Karpas-422 (cell line): ENCODE results near the gene MMAB. TPM values are rescaled to one million over a fixed set of nuclear protein-coding genes. Genes with fewer than 3 reads are reported as not detected.

Experiments used
- DNase-seq: peaks from one replicate; pipeline ENCODE4 v3.0.0-alpha.2; 2015
- H2AFZ ChIP-seq: fragments of 200-600 bp; sonication (generic); 2 replicates; pipeline ENCODE4 v1.6.1; 2014; ENCODE audit warnings: antibody characterized with exemption, low read length, mixed read lengths
- H3K27ac ChIP-seq: fragments of 200-600 bp; sonication (generic); 2 replicates; pipeline ENCODE4 v1.5.1; 2014; ENCODE audit warnings: mild to moderate bottlenecking, low read length, moderate library complexity
- H3K27me3 ChIP-seq: fragments of 200-600 bp; sonication (generic); 2 replicates; pipeline ENCODE4 v1.6.1; 2014; ENCODE audit warnings: low read length, mixed read lengths
- H3K36me3 ChIP-seq: fragments of 200-600 bp; sonication (generic); 2 replicates; pipeline ENCODE4 v1.6.1; 2014; ENCODE audit warnings: low read length, mixed read lengths; ENCODE audit not compliant: insufficient read depth
- H3K4me1 ChIP-seq: fragments of 200-600 bp; sonication (generic); 2 replicates; pipeline ENCODE4 v1.6.1; 2014; ENCODE audit warnings: mild to moderate bottlenecking, low read length, mixed read lengths
- H3K4me2 ChIP-seq: fragments of 200-600 bp; sonication (generic); 2 replicates; pipeline ENCODE4 v1.6.1; 2014; ENCODE audit warnings: low read length, low read depth, mild to moderate bottlenecking; ENCODE audit not compliant: poor library complexity, severe bottlenecking
- H3K4me3 ChIP-seq: fragments of 200-600 bp; sonication (generic); 2 replicates; pipeline ENCODE4 v1.5.1; 2014; ENCODE audit warnings: mild to moderate bottlenecking, antibody characterized with exemption, low read length, mixed read lengths
- H3K79me2 ChIP-seq: fragments of 200-600 bp; sonication (generic); 2 replicates; pipeline ENCODE4 v1.6.1; 2014; ENCODE audit warnings: mild to moderate bottlenecking, low read length, mixed read lengths
- H3K9ac ChIP-seq: fragments of 200-600 bp; sonication (generic); 2 replicates; pipeline ENCODE4 v1.6.0; 2014; ENCODE audit warnings: low read length
- H3K9me2 ChIP-seq: fragments of 200-600 bp; sonication (generic), shearing (Covaris generic); replicated peaks from 2 replicates; pipeline ENCODE4 v1.6.0; 2014; ENCODE audit warnings: mild to moderate bottlenecking, low read length, moderate library complexity; ENCODE audit not compliant: insufficient read depth
- H3K9me3 ChIP-seq: fragments of 300-700, 200-600 bp; sonication (generic); 2 replicates; pipeline ENCODE4 v1.6.1; 2014; ENCODE audit warnings: low read length, mixed read lengths
- H4K20me1 ChIP-seq: fragments of 200-600 bp; sonication (generic); 2 replicates; pipeline ENCODE4 v1.6.1; 2014; ENCODE audit warnings: mild to moderate bottlenecking, antibody characterized with exemption, low read length, low read depth; ENCODE audit not compliant: insufficient read depth
- total RNA-seq: library from RNA; depleted of rRNA; stranded (reverse); fragments of >200 nt; shearing (Covaris generic); gene quantifications from 2 replicates; pipeline ENCODE4 v1.2.3, GENCODE V29; 2014; ENCODE audit warnings: low replicate concordance

Gene MMAB
- total RNA-seq, 1 experiment from 2014 or later = 33.5 TPM

DNA sequence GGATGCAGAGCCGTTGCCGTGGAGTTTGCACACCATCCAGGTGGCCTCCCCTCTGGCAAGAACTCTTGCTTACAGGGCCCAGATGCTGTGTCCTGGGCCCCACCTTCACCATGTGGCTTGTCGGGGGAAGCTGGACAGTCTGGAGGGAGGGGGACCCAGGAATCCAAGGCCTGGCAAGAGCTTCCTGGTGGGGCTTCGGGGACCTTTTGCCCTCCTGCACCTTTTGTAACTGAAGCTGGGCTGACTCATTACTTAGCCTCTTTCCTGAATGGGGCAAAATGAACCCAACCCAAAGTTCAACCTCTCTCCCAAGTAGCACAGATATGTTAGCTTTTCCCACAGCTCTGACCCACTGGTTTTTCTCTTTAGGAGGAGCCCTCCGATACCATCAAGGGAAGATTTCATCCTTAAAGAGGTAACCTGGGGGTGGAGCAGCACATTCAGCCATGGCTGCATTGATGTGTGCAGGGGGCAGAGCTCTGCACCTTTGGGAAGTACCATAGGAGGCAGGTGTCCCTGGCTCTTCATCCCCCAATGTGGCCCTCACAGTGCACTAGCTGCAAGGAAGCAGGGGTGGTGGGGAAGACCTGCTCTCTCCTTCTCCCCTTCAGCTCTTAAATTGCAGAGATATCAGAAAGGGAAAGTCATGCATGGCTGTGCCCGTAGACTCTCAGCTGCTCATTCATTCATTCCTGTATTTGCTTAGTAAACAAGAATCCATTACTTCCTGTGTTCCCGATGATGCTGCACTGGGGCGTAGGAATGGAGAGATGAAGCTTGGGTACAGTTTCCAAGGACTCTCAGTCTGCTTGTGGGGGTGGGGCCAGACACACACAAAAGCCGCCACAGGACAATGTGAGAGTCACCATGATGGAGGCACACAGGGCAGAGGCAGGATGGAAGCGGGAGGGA, 13.3 kb upstream of the MMAB start:
- no peaks in the 10 kb centered on the region for H3K9me2 ChIP-seq
- H3K27ac ChIP-seq = no peak overlapping the region
- no peak overlapping the region for H2AFZ ChIP-seq
- no peaks in the 10 kb centered on the region for H3K9me3 ChIP-seq
- no peaks in the 10 kb centered on the region for H3K79me2 ChIP-seq
- no peaks in the 10 kb centered on the region for H3K4me1 ChIP-seq
- H3K36me3 ChIP-seq = no peaks in the 10 kb centered on the region
- DNase-seq = no peak
- H3K4me2 ChIP-seq = no peak overlapping the region
- no peaks in the 10 kb centered on the region for H3K27me3 ChIP-seq
- no peaks in the 10 kb centered on the region for H4K20me1 ChIP-seq
- H3K9ac ChIP-seq = no peak overlapping the region
- H3K4me3 ChIP-seq = no peak overlapping the region

DNA sequence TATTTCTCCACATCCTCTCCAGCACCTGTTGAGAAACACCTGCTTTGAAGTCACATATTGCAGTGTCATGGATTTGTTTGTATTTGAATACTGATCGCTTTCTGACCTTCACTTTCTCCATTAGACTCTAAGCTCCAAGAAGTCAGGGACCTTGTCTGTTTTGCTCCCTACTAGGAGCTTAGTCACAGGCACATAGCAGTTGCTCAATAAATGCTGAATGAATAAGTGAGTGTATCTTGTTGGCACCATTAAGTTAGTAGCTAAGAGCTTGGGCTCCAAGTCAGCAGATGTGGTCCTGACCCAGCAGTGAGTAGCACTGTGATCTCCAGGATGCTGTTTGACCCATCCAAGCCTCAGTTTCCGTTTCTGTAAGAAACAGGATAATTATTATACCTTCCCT, 10.4 kb upstream of the MMAB start:
- H3K36me3 ChIP-seq = peaks cover 3% of the 10 kb centered on the region; the same call in 1 of the 2 replicates
- H2AFZ ChIP-seq = no peak overlapping the region
- no peaks in the 10 kb centered on the region for H3K27me3 ChIP-seq
- no peaks in the 10 kb centered on the region for H3K79me2 ChIP-seq
- H3K4me1 ChIP-seq = no peaks in the 10 kb centered on the region
- no peak for DNase-seq
- H3K9me3 ChIP-seq = no peaks in the 10 kb centered on the region
- H3K27ac ChIP-seq = no peak overlapping the region
- H3K4me2 ChIP-seq = no peak overlapping the region
- no peak overlapping the region for H3K4me3 ChIP-seq
- no peaks in the 10 kb centered on the region for H3K9me2 ChIP-seq
- H3K9ac ChIP-seq = no peak overlapping the region
- H4K20me1 ChIP-seq = no peaks in the 10 kb centered on the region

DNA sequence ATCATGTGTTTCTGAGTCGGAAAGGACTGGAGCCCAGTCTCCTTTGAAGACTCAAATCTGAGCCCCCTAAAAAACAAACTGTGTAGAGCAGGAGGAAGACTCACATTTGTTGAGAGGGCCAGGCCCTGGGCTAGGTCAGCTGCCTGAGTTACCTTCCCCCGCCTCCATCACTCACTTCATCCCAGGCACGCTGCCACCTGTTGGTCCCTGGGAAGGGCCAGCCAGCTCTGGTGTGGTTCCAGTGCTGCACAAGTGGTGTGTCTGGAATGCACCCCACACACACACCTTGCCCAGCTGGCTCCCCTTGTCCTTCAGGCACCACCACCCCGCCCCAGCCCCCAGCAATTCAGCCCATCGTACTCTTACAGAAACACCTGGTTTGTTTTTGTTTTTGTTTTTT, 9.3 kb upstream of the MMAB start:
- Histone ChIP-seq H3K9ac (no peak overlapping the region), H3K4me3 (no peak overlapping the region), H3K36me3 (peaks cover 4% of the 10 kb centered on the region; the same call in 1 of the 2 replicates), H3K4me1 (no peaks in the 10 kb centered on the region), H4K20me1 (no peaks in the 10 kb centered on the region), H3K27ac (no peak overlapping the region), H3K9me3 (no peaks in the 10 kb centered on the region), H3K4me2 (no peak overlapping the region), H2AFZ (no peak overlapping the region), H3K27me3 (no peaks in the 10 kb centered on the region), H3K79me2 (no peaks in the 10 kb centered on the region), H3K9me2 (no peaks in the 10 kb centered on the region)
- no peak for DNase-seq

DNA sequence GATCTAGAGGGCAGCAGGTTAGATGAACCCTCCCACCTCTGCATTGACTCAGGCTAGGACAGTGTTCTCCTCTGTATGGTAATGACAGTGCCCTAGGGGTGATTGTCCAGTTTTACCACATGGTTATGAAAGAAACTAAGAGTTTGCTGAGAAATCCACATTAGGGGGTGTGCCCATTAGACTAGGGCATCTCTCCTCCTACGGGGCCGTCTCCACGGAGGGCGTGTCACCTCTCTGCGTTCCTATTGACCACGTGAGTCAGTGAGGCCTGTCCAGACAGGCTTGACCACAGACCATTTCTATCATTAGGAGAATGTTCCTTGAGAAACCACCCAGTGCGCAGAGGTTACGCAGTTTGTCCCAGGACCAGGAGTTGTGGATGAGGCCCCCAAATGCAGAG, 8.6 kb upstream of the MMAB start:
- H3K4me2 ChIP-seq = no peak overlapping the region

DNA sequence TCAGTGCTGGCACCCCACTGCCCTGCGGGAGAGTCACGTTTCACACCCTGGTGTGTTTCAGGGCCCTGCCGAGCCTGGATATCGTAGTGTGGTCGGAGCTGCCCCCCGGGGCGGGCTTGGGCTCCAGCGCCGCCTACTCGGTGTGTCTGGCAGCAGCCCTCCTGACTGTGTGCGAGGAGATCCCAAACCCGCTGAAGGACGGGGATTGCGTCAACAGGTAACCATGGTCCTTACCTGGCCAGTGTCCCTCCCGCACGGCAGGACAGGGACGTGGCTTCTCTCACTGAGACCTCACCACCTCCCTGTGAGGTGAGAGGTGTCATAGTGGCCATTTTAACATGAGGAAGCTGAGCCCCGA, 8.0 kb upstream of the MMAB start:
- DNase-seq = no peak
- H3K9me2 ChIP-seq = no peaks in the 10 kb centered on the region
- no peak overlapping the region for H3K9ac ChIP-seq
- H3K27ac ChIP-seq = no peak overlapping the region
- H3K4me1 ChIP-seq = no peaks in the 10 kb centered on the region
- no peaks in the 10 kb centered on the region for H3K79me2 ChIP-seq
- no peaks in the 10 kb centered on the region for H3K9me3 ChIP-seq
- no peak overlapping the region for H3K4me3 ChIP-seq
- no peaks in the 10 kb centered on the region for H3K27me3 ChIP-seq
- peaks cover 13% of the 10 kb centered on the region; the same call in 1 of the 2 replicates for H3K36me3 ChIP-seq
- H2AFZ ChIP-seq = no peak overlapping the region
- no peaks in the 10 kb centered on the region for H4K20me1 ChIP-seq
- H3K4me2 ChIP-seq = no peak overlapping the region

More for the DNA sequence above, 8.6 kb upstream of the MMAB start:
- Histone ChIP-seq H3K79me2 (no peaks in the 10 kb centered on the region), H3K27ac (no peak overlapping the region), H3K4me3 (no peak overlapping the region), H3K36me3 (peaks cover 12% of the 10 kb centered on the region; the same call in 1 of the 2 replicates), H3K9ac (no peak overlapping the region), H4K20me1 (no peaks in the 10 kb centered on the region), H3K27me3 (no peaks in the 10 kb centered on the region), H2AFZ (no peak overlapping the region), H3K9me3 (no peaks in the 10 kb centered on the region), H3K9me2 (no peaks in the 10 kb centered on the region), H3K4me1 (no peaks in the 10 kb centered on the region)
- no peak for DNase-seq

DNA sequence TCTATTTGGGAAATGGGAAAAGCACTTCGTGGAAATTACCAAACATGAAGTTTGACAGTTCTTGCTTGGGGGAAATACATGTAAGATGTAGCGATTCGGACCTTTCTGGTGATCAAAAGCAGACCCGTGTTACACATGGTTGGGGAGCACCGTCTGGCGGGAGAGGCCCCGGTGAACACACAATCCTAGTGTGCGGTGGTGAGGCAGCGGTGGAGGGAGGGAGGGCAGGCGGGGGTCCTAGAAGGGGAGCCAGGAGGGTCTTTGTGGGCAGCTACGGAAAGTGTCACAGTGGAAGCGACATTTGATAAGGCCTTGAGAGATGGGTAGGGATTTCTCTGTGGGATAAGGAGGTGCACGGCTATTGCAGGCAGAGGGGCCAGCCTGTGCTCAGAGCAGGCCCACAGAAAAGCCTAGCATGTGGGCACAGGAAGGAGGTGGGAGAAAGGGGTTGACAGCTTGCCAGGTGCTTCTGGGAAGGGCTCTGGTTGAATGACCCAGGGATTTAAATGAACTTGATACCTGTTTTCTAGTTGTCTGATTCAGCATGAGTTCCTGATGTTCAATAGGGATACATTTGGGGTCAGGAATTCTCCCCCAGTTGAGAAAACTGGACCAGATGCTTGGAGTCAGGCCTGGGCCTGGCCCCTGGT, 7.5 kb upstream of the MMAB start:
- DNase-seq = no peak
- no peak overlapping the region for H3K4me2 ChIP-seq
- H3K9ac ChIP-seq = no peak overlapping the region
- no peaks in the 10 kb centered on the region for H3K9me2 ChIP-seq
- 0 out of 2 replicates have a peak, but pooled peaks cover under 1% of the 10 kb centered on the region for H3K79me2 ChIP-seq
- H3K9me3 ChIP-seq = no peaks in the 10 kb centered on the region
- H3K27me3 ChIP-seq = no peaks in the 10 kb centered on the region
- H3K27ac ChIP-seq = no peak overlapping the region
- no peak overlapping the region for H2AFZ ChIP-seq
- H3K4me3 ChIP-seq = no peak overlapping the region
- peaks cover 18% of the 10 kb centered on the region for H3K36me3 ChIP-seq
- H4K20me1 ChIP-seq = no peaks in the 10 kb centered on the region
- H3K4me1 ChIP-seq = peaks cover 3% of the 10 kb centered on the region; the same call in 1 of the 2 replicates

DNA sequence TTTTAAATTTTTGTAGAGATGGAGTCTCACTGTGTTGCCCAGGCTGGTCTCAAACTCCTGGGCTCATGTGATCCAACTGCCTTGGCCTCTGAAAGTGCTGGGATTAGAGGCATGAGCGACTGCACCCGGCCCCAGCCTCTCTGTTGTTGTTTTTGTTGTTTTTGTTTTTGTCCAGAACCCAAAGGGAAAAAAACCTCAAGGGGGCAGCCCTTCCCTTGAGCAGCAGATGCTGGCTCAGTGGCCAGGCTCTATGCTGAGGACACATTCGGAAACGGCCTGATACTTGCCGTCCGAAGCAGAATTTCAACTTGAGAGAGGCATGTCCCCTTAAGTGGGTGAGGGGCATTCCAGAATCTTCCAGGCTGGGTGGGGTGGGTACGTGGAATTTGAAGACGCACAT, 7.0 kb upstream of the MMAB start:
- no peak overlapping the region for H2AFZ ChIP-seq
- no peak overlapping the region for H3K9ac ChIP-seq
- H3K27me3 ChIP-seq = no peaks in the 10 kb centered on the region
- H3K4me3 ChIP-seq = no peak overlapping the region
- H3K4me1 ChIP-seq = peaks cover 3% of the 10 kb centered on the region
- H3K27ac ChIP-seq = no peak overlapping the region
- no peaks in the 10 kb centered on the region for H4K20me1 ChIP-seq
- H3K36me3 ChIP-seq = peaks cover 21% of the 10 kb centered on the region
- no peak for DNase-seq
- H3K9me2 ChIP-seq = no peaks in the 10 kb centered on the region
- no peaks in the 10 kb centered on the region for H3K9me3 ChIP-seq
- no peak overlapping the region for H3K4me2 ChIP-seq
- H3K79me2 ChIP-seq = 0 out of 2 replicates have a peak, but pooled peaks cover 5% of the 10 kb centered on the region

DNA sequence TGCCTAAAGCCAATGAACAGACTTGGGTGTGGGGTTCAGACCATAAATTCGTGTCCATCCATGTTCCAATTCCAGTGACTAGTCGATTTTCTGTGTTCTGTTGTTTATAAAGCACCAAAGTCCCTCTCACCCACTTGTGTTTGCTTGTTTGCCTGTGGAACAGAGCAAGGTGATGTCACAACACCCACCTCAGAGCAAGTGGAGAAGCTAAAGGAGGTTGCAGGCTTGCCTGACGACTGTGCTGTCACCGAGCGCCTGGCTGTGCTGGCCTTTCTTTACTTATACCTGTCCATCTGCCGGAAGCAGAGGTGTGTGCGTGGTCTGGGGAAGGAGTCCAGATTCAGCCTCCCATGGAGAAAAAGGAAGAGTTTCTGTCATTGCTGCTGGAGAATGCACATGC, 6.3 kb upstream of the MMAB start:
- Histone ChIP-seq H3K9ac (no peak overlapping the region), H3K9me2 (no peaks in the 10 kb centered on the region), H3K27ac (no peak overlapping the region), H3K27me3 (no peaks in the 10 kb centered on the region), H3K4me3 (no peak overlapping the region), H2AFZ (no peak overlapping the region), H3K4me1 (peaks cover 9% of the 10 kb centered on the region), H3K9me3 (no peaks in the 10 kb centered on the region), H4K20me1 (no peaks in the 10 kb centered on the region), H3K79me2 (peaks cover 9% of the 10 kb centered on the region), H3K36me3 (peaks cover 21% of the 10 kb centered on the region), H3K4me2 (no peak overlapping the region)
- no peak for DNase-seq
